ENCODE measurements around the gene SERPINI1. TPM values are rescaled to one million over a fixed set of nuclear protein-coding genes. Genes with fewer than 3 reads are reported as not detected.

Gene SERPINI1
- total and polyA plus RNA-seq, 9 of the 15 experiments (the other 6 are each of a cell fraction or from before 2014, with no cell fraction given): 1.6 to 9.9 (median 3.5) TPM

GRCh38 chr3:167732313-167733065, 3.0 kb upstream of the SERPINI1 start (continued):
- TF ChIP-seq GMEB1 (CRISPR knock-in tag; IDR thresholded peaks at IDR 0.05): no peak
- no peak for TF ChIP-seq NCOA1 (IDR thresholded peaks at IDR 0.05; ENCODE audit: low read depth)
- TF ChIP-seq MNT (conservative IDR thresholded peaks at IDR 0.05): peak; percentile 93 to 95
- no peak for TF ChIP-seq ZKSCAN1 (IDR thresholded peaks at IDR 0.05; ENCODE audit: low read depth, low read length)
- TF ChIP-seq ZBTB40 (IDR thresholded peaks at IDR 0.05): 0 out of 2 replicates have a peak, but pooled peaks have one; percentile 19
- TF ChIP-seq ZBTB40 (CRISPR knock-in tag; IDR thresholded peaks at IDR 0.05): no peak
- TF ChIP-seq RREB1 (CRISPR knock-in tag; IDR thresholded peaks at IDR 0.05): no peak
- TF ChIP-seq HEY1 (CRISPR knock-in tag; IDR thresholded peaks at IDR 0.05; ENCODE audit: borderline replicate concordance): no peak
- no peak for TF ChIP-seq TARDBP (IDR thresholded peaks at IDR 0.05)

All from K562 (cell line).